ACC112 (cell line): ENCODE measurements around the gene MYO19.
A peak's percentile ranks its signal among the peaks of the same experiment; 100 is the strongest.

Experiments
- H2AFZ ChIP-seq: fragments of 200-600 bp; sonication (generic); one replicate; pipeline ENCODE4 v1.6.0; 2017; ENCODE audit warnings: antibody characterized with exemption, low read length; ENCODE audit not compliant: unreplicated experiment
- H3K27ac ChIP-seq: fragments of 200-600 bp; sonication (generic); 2 replicates; pipeline ENCODE4 v1.5.1; 2014; ENCODE audit warnings: low read depth, mild to moderate bottlenecking, antibody characterized with exemption, low read length, moderate library complexity
- H3K27me3 ChIP-seq: fragments of 200-600 bp; sonication (generic); 2 replicates; pipeline ENCODE4 v1.6.1; 2014; ENCODE audit warnings: mild to moderate bottlenecking, antibody characterized with exemption, low read length, moderate library complexity, mixed read lengths; ENCODE audit not compliant: insufficient read depth
- H3K36me3 ChIP-seq: fragments of 200-600 bp; sonication (generic); 2 replicates; pipeline ENCODE4 v1.6.1; 2016; ENCODE audit warnings: mild to moderate bottlenecking, antibody characterized with exemption, low read length, moderate library complexity, mixed read lengths; ENCODE audit not compliant: insufficient read depth
- H3K4me1 ChIP-seq: fragments of 200-600 bp; sonication (generic); one replicate; pipeline ENCODE4 v1.6.1; 2016; ENCODE audit warnings: low read length, mixed read lengths; ENCODE audit not compliant: insufficient read depth, unreplicated experiment, control insufficient read depth
- H3K4me3 ChIP-seq: fragments of 200-600 bp; sonication (generic); 2 replicates; pipeline ENCODE4 v1.5.1; 2014; ENCODE audit warnings: mild to moderate bottlenecking, low read depth, low read length
- H3K79me2 ChIP-seq: fragments of 200-600 bp; sonication (generic); one replicate; pipeline ENCODE4 v1.6.0; 2016; ENCODE audit warnings: low read length; ENCODE audit not compliant: control insufficient read depth, unreplicated experiment, insufficient read depth

Gene MYO19

GRCh38 chr17:36500745-36501225 lies 33.9 kb downstream of the MYO19 start:
- Histone ChIP-seq H3K27ac (no peak overlapping the region), H3K27me3 (no peaks in the 10 kb centered on the region), H3K4me1 (no peaks in the 10 kb centered on the region), H3K79me2 (no peaks in the 10 kb centered on the region), H3K4me3 (no peak overlapping the region), H2AFZ (no peak overlapping the region), H3K36me3 (peaks cover 20% of the 10 kb centered on the region)

- H2AFZ ChIP-seq, result no peak overlapping the region
- no peak overlapping the region for H3K4me3 ChIP-seq
- no peak overlapping the region for H3K27ac ChIP-seq
- H3K36me3 ChIP-seq, result peaks cover 24% of the 10 kb centered on the region
- H3K27me3 ChIP-seq, result no peaks in the 10 kb centered on the region
- no peaks in the 10 kb centered on the region for H3K79me2 ChIP-seq
- no peaks in the 10 kb centered on the region for H3K4me1 ChIP-seq
These were observed 35.9 kb downstream of the MYO19 start for GRCh38 chr17:36498560-36499300.

GRCh38 chr17:36498155-36498554 lies 36.5 kb downstream of the MYO19 start:
- no peaks in the 10 kb centered on the region for H3K27me3 ChIP-seq
- H3K36me3 ChIP-seq, result peaks cover 24% of the 10 kb centered on the region
- no peak overlapping the region for H3K27ac ChIP-seq
- no peak overlapping the region for H2AFZ ChIP-seq
- H3K4me3 ChIP-seq, result no peak overlapping the region
- no peaks in the 10 kb centered on the region for H3K4me1 ChIP-seq
- H3K79me2 ChIP-seq, result no peaks in the 10 kb centered on the region

- Histone ChIP-seq H2AFZ (no peak overlapping the region), H3K79me2 (peaks cover 5% of the 10 kb centered on the region), H3K4me1 (no peaks in the 10 kb centered on the region), H3K36me3 (peaks cover 24% of the 10 kb centered on the region), H3K27me3 (no peaks in the 10 kb centered on the region), H3K27ac (no peak overlapping the region), H3K4me3 (no peak overlapping the region)
These were observed 38.5 kb downstream of the MYO19 start for GRCh38 chr17:36496018-36496789.

GRCh38 chr17:36495076-36495578 lies 39.5 kb downstream of the MYO19 start:
- H3K27ac ChIP-seq, result no peak overlapping the region

GRCh38 chr17:36494674-36495073 lies 40.0 kb downstream of the MYO19 start:
- H3K79me2 ChIP-seq, result peaks cover 11% of the 10 kb centered on the region
- H3K36me3 ChIP-seq, result peaks cover 22% of the 10 kb centered on the region; the same call in 1 of the 2 replicates
- H3K27me3 ChIP-seq, result no peaks in the 10 kb centered on the region
- H3K4me3 ChIP-seq, result no peak overlapping the region
- no peaks in the 10 kb centered on the region for H3K4me1 ChIP-seq
- H2AFZ ChIP-seq, result no peak overlapping the region
- no peak overlapping the region for H3K27ac ChIP-seq

More at GRCh38 chr17:36495076-36495578, 39.5 kb downstream of the MYO19 start:
- Histone ChIP-seq H3K79me2 (peaks cover 11% of the 10 kb centered on the region), H3K36me3 (peaks cover 24% of the 10 kb centered on the region; the same call in 1 of the 2 replicates), H3K4me1 (no peaks in the 10 kb centered on the region), H3K4me3 (no peak overlapping the region), H2AFZ (no peak overlapping the region), H3K27me3 (no peaks in the 10 kb centered on the region)

GRCh38 chr17:36493956-36494355 lies 40.7 kb downstream of the MYO19 start:
- Histone ChIP-seq H3K79me2 (peaks cover 14% of the 10 kb centered on the region), H3K27me3 (no peaks in the 10 kb centered on the region), H3K4me3 (no peak overlapping the region), H2AFZ (no peak overlapping the region), H3K36me3 (peaks cover 22% of the 10 kb centered on the region; the same call in 1 of the 2 replicates), H3K27ac (no peak overlapping the region), H3K4me1 (no peaks in the 10 kb centered on the region)

- H3K36me3 ChIP-seq, result no peaks in the 10 kb centered on the region
- no peaks in the 10 kb centered on the region for H3K4me1 ChIP-seq
- H3K27me3 ChIP-seq, result peaks cover 9% of the 10 kb centered on the region; the same call in 1 of the 2 replicates
- no peak within 1 kb of the TSS for H3K27ac ChIP-seq
- H2AFZ ChIP-seq, result peak within 1 kb of the TSS; percentile 90
- peak within 1 kb of the TSS; percentile 85 for H3K4me3 ChIP-seq
- H3K79me2 ChIP-seq, result peaks cover 29% of the 10 kb centered on the region
These were observed 48.2 kb downstream of the MYO19 start, which contains the start of gene ZNHIT3 for GRCh38 chr17:36486204-36487194. Gene ZNHIT3 (plus strand): TSS chr17:36486681. CDS start chr17:36486700, 19 bp downstream.

GRCh38 chr17:36485805-36486203 lies 48.9 kb downstream of the MYO19 start:
- H3K79me2 ChIP-seq, result peaks cover 23% of the 10 kb centered on the region

More at GRCh38 chr17:36485805-36486203, 48.9 kb downstream of the MYO19 start:
- Histone ChIP-seq H3K36me3 (no peaks in the 10 kb centered on the region), H3K27me3 (peaks cover 9% of the 10 kb centered on the region; the same call in 1 of the 2 replicates), H3K4me1 (no peaks in the 10 kb centered on the region), H3K4me3 (peak overlapping the region; percentile 85), H2AFZ (peak overlapping the region; percentile 90), H3K27ac (no peak overlapping the region)
